GM19035 (cell line): ENCODE measurements around the gene GLS.
"Not testable (repeated sequence)": the region's sequence is repeated elsewhere in the genome, so short reads cannot be mapped to it uniquely, and the experiment has no call there.

Experiments
- ATAC-seq: cut with Tn5 transposase; IDR thresholded peaks from one replicate; pipeline ENCODE4 v1.9.1; 2021; ENCODE audit not compliant: unreplicated experiment

GLS gene

DNA sequence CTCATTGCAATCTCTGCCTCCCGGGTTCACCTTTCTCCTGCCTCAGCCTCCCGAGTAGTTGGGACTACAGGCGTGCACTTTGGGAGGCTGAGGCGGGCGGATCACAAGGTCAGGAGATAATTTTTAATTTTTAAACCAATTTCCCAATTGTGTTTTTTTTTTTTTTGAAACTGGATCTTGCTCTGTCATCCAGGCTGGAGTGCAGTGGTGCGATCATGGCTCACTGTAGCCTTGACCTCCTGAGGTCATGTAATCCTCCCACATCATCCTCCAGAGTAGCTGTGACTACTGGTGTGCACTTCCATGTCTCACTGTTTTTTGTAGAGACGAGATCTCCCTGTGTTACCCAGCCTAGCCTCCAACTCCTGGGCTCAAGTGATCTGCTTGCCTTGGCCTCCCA lies 49.3 kb downstream of the GLS start:
- no peak for ATAC-seq

DNA sequence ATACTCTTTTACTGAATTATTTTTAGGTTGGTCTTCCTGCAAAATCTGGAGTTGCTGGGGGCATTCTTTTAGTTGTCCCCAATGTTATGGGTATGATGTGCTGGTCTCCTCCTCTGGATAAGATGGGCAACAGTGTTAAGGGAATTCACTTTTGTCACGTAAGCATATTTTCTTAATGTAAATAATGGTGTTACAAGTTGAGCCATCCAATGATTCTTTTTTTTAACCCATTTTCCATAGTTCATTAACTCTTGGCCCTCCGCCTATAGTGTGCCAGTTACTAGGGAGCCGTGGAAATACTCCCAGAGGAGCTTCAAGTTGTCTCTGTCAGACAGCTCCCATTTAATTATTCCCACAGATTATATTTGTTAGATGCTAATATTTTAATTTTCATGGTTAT lies 49.8 kb downstream of the GLS start:
- no peak for ATAC-seq

DNA sequence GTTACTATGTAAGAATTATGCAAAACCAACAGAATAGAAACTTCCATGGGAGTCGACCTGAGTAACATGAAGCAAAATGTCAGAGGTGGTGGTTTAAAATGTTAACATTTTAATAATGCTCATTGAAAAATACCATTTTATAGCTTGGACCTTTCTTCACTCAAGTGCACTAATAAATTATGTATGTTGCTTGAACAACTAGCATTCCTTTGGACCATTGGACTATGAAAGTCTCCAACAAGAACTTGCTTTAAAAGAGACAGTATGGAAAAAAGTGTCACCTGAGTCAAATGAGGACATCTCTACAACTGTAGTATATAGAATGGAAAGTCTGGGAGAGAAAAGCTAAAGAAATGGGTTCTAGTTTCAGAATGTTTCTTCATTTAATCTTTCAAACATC lies 51.9 kb downstream of the GLS start:
- ATAC-seq: no peak

DNA sequence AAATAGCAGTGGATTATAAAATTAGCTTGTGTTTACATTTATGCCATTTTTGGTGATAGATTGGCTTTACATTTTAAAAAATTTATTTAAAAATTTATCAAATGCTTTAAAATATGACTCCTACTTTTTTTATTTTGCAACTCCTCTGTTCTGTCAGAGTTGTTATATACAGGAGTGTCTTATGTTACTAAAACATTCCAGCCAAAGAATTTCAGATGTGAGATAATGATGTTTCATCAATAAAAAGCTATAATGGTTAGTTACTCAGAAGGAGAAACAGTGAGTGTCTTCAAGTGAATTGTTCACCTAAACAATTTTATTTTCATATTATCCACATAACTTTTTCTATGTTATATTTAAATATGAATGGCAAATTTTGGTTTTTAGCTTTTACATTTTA lies 52.7 kb downstream of the GLS start:
- ATAC-seq: no peak

DNA sequence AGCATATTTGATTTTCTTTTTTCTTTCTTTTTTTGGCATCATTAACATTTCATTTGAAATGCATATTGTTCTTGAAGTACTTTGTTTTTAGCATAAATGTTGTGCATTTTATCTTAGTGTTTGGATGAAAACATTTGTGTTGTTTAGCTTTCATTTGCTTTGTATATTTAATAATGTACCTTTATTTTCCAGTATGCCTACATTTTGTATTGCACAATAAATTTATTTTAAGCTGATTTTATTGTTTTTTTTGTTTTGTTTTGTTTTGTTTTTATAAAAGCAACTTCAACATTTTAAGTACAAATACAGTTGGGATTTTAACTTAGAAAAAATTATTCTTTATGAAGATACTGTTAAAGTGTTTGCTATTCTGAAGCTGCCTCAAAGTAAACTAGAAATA lies 54.4 kb downstream of the GLS start:
- ATAC-seq: no peak

DNA sequence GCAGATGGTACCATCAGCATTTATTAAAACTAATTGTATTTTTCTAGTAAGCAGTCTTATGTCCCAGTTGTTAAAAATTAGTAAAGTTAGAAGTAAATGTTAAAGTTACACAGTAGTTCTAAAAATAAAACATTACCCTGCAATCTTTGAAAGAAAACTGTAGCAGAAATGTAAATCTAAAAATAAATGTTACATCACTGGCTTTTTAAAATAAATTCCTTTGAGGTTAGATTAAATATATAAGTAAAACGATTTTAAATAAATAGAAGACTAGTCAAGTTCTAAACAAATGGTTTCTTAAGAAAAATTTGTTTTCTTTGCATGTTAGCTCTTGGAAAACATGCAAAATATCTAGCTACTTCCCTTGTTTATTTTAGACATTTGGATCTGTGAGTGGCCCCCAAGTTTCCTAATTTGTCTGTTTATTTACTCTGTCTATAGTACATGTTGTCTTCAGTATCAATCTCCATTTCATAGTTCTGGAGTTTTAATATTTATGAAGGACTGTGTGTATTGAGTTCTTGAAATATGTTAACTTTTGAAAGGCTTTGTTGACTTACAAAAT lies 58.2 kb downstream of the GLS start:
- no peak for ATAC-seq

DNA sequence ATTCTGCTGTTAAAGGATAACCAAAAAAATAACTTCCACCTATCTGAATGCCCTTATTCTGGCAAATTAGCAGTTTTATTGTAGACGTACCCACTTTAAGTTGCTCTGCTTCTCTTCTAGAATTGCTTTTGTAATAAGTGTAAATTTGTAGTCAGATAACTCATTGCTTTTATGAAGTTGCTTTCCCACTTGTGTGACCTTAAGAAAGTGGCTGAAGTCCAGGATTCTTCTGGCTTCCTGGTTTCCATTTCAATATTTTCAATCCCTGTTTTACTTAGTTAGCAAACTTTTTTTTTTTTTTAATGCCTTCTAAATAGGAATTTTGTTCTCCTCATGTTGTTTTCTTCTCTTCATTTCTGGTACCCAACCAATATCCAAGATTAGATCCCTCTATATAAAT lies 59.8 kb downstream of the GLS start:
- ATAC-seq: no peak

DNA sequence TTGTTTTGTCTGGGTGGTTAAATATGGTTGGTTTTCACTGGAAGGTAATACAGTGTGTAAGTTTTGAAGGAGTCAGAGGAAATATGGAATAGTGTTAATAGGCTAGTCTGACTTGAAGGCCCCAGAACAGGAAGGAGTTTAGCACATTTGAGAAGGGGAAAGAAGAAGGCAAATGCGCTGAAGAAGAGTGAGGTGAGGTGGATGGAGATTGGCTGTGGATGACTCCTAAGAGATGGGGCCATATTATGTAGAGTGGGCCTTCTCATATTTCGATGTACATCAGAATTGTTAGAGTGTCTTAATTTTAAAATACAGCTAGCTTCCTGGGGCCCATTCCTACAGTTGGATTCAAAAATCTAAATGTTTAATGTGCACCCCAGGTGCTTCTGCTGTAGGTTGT lies 61.0 kb downstream of the GLS start:
- ATAC-seq: no peak

DNA sequence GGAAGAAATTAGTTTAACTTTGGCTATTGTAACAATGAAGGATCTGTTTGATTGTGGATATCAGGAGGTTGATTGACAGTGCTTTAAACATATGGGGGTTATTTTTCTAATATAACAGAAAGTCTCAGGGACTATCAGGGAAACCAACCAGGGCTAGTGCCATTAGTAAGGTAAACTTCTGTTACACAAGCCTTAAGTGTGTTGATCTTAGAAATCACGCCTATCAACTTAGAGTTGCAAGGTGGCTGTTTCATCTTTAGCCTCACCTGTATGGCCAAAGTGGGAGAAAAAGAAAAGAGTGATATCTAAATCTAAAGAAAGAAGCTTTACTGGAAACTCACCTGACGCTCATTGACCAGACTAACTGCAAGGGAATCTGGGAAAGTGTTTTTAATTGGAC lies 62.1 kb downstream of the GLS start:
- no peak for ATAC-seq

DNA sequence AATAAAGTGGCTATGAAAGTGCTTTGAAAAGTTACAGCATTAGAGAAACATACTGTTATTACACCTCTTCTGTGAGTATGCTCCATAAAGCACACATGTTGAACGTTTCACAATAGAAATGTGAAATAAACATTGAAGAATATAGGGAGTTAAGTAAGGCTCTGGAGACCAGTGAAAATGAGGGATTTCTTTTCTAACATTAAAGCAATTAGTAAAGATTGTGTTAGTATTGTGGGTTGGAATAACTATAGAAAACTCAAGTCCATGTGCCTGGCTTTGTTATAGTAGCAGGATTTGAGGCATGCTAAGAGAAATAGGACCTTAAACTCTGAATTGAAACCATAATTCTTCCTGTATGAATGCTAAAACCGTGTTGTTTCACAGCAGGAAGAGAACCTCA lies 63.1 kb downstream of the GLS start:
- no peak for ATAC-seq

DNA sequence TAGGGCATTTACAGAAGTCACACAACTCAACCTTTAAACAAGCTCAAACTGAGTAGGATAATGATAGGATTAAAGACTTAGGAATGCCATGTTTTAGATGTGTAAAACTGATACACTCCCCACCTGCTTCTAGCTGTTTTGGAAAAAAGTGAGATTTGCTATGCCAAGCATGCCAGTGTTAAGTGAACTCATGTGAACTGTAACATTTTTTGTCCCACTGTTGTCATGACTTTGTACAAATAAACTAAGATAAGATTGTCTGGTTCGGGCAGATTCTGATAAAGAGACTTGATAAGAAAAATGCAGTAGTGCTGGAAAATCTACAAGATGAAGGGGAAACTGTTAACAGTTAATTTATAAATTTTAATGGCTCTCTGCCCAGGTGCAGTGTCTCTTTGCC lies 66.5 kb downstream of the GLS start:
- ATAC-seq: no peak

DNA sequence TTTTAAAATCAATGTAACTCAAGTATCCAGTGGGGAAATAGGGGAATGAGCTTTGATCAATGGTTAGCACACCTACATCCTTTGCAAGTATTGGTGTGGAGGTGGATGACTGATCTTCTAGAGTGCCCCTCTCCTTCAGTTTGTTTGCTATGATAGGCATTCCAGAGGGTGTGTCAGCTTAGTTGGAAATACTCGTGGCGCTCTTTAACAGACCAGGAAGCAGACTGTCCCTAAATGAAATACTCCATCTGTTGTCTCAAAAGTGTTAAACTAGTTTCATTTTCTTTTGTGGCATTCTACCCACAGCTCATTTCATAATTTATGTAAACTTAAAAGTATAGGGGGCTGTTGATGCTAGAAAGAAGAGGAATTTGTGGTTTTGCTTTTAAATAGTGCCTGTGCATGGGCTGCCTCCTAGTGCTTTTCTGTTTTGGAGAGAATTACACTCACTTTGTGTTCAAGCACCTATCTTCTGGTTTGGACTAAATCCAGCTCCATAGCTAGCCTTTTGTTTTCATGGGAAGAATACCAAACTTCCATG lies 67.2 kb downstream of the GLS start:
- peak; percentile 67 for ATAC-seq

DNA sequence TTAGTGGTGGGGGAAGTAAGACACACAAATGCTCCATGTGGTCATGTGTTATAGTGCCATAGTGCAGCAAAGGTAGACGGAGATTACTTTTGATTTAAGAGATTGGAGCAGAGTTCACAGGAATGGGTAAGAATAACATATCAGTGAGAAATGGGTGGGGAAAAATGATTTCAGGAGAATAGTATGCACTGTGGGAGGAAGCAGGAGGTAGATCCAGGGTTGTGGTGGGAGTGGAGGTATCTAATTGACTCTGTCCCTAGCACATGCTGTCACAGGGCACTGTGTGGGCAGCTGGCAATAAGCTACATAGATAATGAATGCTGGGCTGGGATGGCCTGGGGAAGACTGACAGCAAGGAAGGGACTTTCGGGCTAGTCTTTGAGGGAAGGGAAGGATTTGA lies 68.0 kb downstream of the GLS start:
- ATAC-seq: no peak

DNA sequence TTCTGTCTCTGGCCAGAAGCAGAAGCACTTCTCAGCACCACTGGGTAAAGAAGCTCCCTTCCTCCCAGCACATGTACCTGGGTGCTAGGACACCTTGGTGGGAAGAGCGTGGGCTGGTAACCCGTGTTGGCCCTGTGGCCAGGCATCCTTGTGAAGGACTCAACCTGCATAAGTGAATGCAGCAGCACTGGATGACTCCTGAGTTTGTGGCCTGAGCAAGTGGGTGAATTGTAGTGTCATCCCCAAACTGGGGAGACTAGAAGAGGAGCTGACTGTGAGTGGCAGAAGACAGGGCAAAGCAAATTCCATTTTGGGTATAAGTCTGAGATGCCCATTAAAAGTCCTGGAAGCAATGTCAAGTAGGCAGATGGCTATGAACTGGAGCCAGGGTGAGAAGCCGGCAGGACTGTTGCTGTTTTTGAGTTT lies 70.0 kb downstream of the GLS start:
- ATAC-seq: no peak

DNA sequence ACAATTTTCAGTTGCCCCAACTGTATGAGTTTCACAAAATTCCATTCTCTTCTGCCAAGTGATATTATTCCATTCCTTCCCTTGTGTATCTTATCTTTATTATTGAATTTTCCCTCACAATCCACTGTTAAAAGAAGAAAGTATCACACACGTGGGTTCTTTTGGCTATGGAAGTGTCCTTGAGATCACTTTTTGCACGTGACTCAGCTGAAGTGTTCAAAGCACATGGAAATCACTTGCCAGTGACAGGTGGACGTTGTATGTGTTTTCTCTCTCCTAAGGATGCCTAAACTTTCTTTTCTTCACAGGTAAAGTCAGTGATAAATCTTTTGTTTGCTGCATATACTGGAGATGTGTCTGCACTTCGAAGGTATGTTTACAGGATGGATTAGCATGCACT lies 72.6 kb downstream of the GLS start:
- ATAC-seq: no peak

DNA sequence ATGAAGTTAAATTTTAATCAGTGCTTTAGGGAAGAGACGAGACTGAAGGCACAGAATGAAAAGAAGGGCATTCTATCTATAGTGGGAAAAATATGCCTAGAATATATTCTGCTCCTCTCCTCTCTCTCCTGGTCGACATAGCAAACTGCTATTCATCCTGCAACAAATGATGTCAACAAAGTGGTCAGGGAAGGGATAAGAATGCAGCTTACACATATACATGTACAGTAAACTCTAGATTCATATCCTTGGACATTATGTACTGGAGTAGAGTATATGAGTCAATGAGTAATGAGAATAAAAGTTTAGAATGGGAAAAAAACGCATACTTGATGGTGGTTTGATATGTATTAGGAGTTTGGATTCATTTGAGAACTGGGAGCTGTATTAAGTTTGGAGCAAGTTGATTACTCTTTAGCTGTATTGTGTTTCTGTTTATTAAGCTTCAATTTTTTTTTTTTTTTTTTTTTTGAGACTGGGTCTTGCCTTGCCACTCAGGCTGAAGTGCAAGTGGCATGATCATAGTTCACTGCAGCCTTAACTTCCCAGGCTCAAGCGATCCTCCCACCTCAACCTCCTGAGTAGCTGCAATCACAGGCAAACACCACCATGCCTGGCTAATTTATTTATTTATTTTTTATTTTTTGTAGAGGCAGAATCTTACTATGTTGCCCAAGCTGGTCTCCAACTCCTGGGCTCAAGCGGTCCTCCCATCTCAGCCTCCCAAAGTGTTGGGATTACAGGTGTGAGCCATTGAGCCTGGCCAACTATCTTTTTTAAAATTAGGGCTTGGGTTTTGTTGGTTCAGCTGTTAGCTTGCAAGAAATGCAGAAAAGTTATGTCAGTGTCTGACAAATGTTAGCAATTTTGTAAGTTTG lies 79.5 kb downstream of the GLS start:
- no peak for ATAC-seq

DNA sequence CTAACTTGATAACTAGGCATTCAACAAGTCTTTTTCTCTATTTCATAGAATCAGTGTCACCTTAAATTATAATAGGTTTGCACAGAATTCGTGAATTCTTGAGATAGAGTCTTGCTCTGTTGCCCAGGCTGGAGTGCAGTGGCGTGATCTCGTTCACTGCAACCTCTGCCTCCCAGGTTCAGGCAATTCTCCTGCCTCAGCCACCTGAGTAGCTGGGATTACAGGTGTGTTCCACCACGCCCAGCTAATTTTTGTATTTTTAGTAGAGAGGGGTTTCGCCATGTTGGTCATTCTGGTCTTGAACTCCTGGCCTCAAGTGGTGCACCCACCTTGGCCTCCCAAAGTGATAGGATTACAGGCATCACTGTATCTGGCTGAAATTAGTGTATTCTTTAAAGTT lies 80.5 kb downstream of the GLS start:
- not testable (repeated sequence) for ATAC-seq

DNA sequence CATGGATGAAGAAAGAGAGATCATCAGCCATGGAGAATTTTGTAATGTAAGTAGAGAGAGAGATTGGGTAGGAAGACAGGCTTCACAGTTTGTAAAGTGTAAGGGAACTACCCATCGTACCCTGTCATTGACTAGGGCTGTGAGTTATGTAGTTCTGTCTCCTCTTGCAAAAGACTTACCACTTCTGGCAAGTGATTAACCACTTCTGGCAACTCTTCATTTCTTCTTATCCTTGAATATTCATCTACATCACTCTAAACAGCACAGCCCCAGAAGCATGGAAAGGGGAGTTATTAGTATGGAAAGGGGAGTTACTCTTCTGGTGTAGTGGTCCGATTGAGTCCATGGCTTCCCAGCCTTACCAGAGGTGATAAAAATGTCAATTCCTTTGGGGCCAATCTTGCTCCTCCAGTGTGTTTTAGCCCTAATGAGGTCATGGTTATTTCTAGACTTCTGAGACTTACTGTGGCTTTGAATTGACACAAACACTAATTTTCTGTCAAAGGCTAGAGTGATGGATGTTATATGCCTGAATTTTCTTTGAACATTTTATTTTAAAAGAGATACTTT lies 81.4 kb downstream of the GLS start:
- no peak for ATAC-seq

DNA sequence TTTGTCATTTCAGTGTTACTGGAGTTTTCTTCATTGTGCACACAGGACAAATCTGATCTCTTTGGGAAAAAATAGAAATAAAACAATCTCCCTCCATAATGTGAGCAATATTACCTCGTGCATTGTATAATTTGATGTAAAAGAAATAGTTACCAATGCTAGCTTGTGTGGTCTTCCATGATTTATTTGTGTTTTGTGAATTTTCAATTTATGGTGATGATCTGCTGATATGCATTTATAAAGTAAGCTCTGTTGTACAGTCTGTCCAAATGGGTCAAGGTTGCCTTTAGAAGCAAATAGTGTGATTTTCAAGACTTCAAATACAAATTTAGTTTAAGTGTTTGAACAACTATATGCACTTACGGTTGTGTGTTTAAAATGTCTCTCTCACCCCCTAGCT lies 82.5 kb downstream of the GLS start:
- ATAC-seq: no peak

DNA sequence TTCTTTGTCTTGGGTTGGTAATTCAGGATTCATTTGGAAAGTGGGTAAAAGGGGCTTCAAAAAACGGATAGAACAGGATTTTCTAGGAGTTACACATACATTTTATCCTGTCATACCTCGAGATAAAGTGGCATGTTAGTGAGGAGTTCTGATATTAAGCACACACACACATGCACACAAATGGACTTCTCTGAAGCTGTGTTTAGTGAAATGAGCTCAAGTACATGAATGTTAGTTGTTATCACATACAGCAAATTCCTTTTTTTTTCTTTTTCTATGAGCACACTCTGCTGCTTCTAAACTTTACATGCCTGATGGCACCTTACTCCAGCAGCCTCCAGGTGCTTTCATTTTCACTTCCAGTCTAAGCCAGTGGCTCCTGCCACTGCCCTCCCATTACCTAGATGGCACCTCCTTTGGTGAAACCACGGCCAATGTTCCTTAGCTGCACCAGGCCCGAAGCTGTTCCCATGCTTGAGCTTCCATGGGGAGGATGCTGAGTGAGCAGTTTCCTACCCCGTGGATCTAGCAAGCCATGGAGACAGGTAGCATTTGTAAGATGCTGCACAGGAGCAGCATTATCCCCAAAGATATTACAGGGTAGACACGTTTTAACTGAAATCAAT lies 83.7 kb downstream of the GLS start:
- no peak for ATAC-seq

DNA sequence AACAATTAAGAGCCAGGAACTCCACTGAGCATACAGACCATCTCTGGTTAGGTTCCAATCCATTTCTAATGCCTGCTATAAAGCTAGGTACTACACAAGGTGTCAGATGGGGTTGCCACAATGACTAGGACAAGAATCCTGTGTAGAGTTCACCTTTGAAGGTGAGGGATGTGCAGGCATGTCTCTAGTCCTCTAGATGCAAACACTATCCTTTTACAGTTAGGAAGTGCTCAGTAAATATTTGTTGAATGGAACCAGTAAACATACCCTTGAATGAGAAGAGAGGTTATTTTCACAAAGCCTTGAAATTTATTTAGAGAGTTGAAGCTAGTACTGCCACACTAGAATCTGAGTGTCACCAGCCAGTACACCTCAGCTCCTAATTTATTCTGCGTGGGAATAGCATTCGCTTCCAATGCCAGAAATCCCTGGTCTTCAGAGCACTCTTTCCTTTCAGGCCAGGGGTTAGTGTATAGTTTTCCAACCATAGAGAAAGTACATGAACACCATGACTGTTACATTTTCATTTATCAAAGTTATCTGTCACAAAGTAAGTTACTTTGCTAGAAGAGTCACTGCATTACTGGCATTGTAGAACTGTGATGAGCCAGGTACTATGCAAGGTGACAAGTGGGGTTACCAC lies 85.1 kb downstream of the GLS start:
- ATAC-seq: no peak
